Mesendoderm (in vitro differentiated cells): Measurements from ENCODE around the gene FILIP1.

Source experiments
- DNase-seq: peaks from one replicate; pipeline ENCODE4 v3.0.0; 2013
- H2AK5ac ChIP-seq: 2 replicates; pipeline ENCODE4 v1.6.1; 2013; ENCODE audit warnings: low read length, inconsistent platforms
- H2BK120ac ChIP-seq: 2 replicates; pipeline ENCODE4 v1.6.1; 2013; ENCODE audit warnings: low read depth, mild to moderate bottlenecking, low read length, moderate library complexity, mixed read lengths
- H2BK15ac ChIP-seq: replicated peaks from 2 replicates; pipeline ENCODE4 v1.6.1; 2013; ENCODE audit warnings: low read depth, mild to moderate bottlenecking, moderate library complexity
- H2BK5ac ChIP-seq: 2 replicates; pipeline ENCODE4 v1.6.1; 2013; ENCODE audit warnings: low read length, inconsistent platforms
- H3K18ac ChIP-seq: 2 replicates; pipeline ENCODE4 v1.6.1; 2013; ENCODE audit warnings: mild to moderate bottlenecking, low read length, mixed read lengths
- H3K23ac ChIP-seq: one replicate; pipeline ENCODE4 v1.6.1; 2013; ENCODE audit warnings: low read length
- H3K27ac ChIP-seq: 2 replicates; pipeline ENCODE4 v1.5.1; 2013; ENCODE audit warnings: low read depth, mild to moderate bottlenecking, inconsistent platforms, low read length, moderate library complexity
- H3K27me3 ChIP-seq: 2 replicates; pipeline ENCODE4 v1.6.1; 2013; ENCODE audit warnings: low read length, control low read depth, mild to moderate bottlenecking, inconsistent platforms; ENCODE audit not compliant: insufficient read depth, poor library complexity
- H3K36me3 ChIP-seq: 2 replicates; pipeline ENCODE4 v1.6.1; 2013; ENCODE audit warnings: low read length, inconsistent platforms; ENCODE audit not compliant: control insufficient read depth, insufficient read depth
- H3K4ac ChIP-seq: one replicate; pipeline ENCODE4 v1.6.1; 2013; ENCODE audit warnings: low read depth, mild to moderate bottlenecking, low read length, moderate library complexity
- H3K4me1 ChIP-seq: 2 replicates; pipeline ENCODE4 v1.6.1; 2013; ENCODE audit warnings: low read depth, low read length, inconsistent platforms; ENCODE audit not compliant: control insufficient read depth
- H3K4me2 ChIP-seq: 2 replicates; pipeline ENCODE4 v1.6.1; 2013; ENCODE audit warnings: low read length
- H3K4me3 ChIP-seq: 2 replicates; pipeline ENCODE4 v1.5.1; 2013; ENCODE audit warnings: mild to moderate bottlenecking, low read length
- H3K56ac ChIP-seq: one replicate; pipeline ENCODE4 v1.6.1; 2013; ENCODE audit warnings: low read length
- H3K79me1 ChIP-seq: 2 replicates; pipeline ENCODE4 v1.6.1; 2013; ENCODE audit warnings: low read length, inconsistent platforms
- H3K79me2 ChIP-seq: 2 replicates; pipeline ENCODE4 v1.6.1; 2013; ENCODE audit warnings: mild to moderate bottlenecking, low read length; ENCODE audit not compliant: control insufficient read depth, insufficient read depth
- H3K9ac ChIP-seq: 2 replicates; pipeline ENCODE4 v1.6.1; 2013; ENCODE audit warnings: low read length, inconsistent platforms
- H4K5ac ChIP-seq: one replicate; pipeline ENCODE4 v1.6.1; 2013; ENCODE audit warnings: low read length
- H4K8ac ChIP-seq: one replicate; pipeline ENCODE4 v1.6.1; 2013; ENCODE audit warnings: low read depth, mild to moderate bottlenecking, control low read depth, low read length, moderate library complexity
- WGBS: extraction: QIAGEN DNeasy Blood & Tissue Kit; methylation state at CpG from one replicate; pipeline ENCODE4 v1.1.7; 2013; ENCODE audit warnings: low lambda C conversion rate, missing lambda C conversion rate; ENCODE audit not compliant: insufficient coverage; ENCODE audit errors: extremely low coverage; 5-methylcytosine and 5-hydroxymethylcytosine counted together

FILIP1 gene

GRCh38 chr6:75305573-75305972 lies 188.0 kb downstream of the FILIP1 start:
- no CpG with 5 or more reads among the region's 5 CpGs for WGBS

GRCh38 chr6:75302280-75302679 lies 191.3 kb downstream of the FILIP1 start:
- H3K56ac ChIP-seq: no peak overlapping the region
- no peak for DNase-seq
- no peak overlapping the region for H2BK5ac ChIP-seq
- H3K4me1 ChIP-seq: peaks cover 2% of the 10 kb centered on the region
- no peak overlapping the region for H4K5ac ChIP-seq
- no CpG with 5 or more reads among the region's 3 CpGs for WGBS
- H3K27ac ChIP-seq: no peak overlapping the region
- no peak overlapping the region for H3K4ac ChIP-seq
- no peak overlapping the region for H4K8ac ChIP-seq
- no peaks in the 10 kb centered on the region for H3K27me3 ChIP-seq
- H3K79me1 ChIP-seq: no peaks in the 10 kb centered on the region
- no peaks in the 10 kb centered on the region for H3K36me3 ChIP-seq
- H3K9ac ChIP-seq: no peak overlapping the region
- no peak overlapping the region for H2BK15ac ChIP-seq
- no peak overlapping the region for H3K18ac ChIP-seq
- no peak overlapping the region for H3K23ac ChIP-seq
- no peaks in the 10 kb centered on the region for H3K79me2 ChIP-seq
- no peak overlapping the region for H2BK120ac ChIP-seq
- H3K4me2 ChIP-seq: no peak overlapping the region
- H2AK5ac ChIP-seq: no peak overlapping the region
- H3K4me3 ChIP-seq: no peak overlapping the region

More at GRCh38 chr6:75305573-75305972, 188.0 kb downstream of the FILIP1 start:
- no peak overlapping the region for H3K4me2 ChIP-seq
- no peak overlapping the region for H2BK5ac ChIP-seq
- H3K56ac ChIP-seq: no peak overlapping the region
- no peaks in the 10 kb centered on the region for H3K36me3 ChIP-seq
- no peaks in the 10 kb centered on the region for H3K27me3 ChIP-seq
- no peak overlapping the region for H3K4me3 ChIP-seq
- no peaks in the 10 kb centered on the region for H3K79me2 ChIP-seq
- H4K5ac ChIP-seq: no peak overlapping the region
- no peak overlapping the region for H3K27ac ChIP-seq
- no peak for DNase-seq
- H2AK5ac ChIP-seq: no peak overlapping the region
- no peak overlapping the region for H3K18ac ChIP-seq
- no peak overlapping the region for H3K4ac ChIP-seq
- H2BK120ac ChIP-seq: no peak overlapping the region
- H3K9ac ChIP-seq: no peak overlapping the region
- no peak overlapping the region for H4K8ac ChIP-seq
- H2BK15ac ChIP-seq: no peak overlapping the region
- no peaks in the 10 kb centered on the region for H3K4me1 ChIP-seq
- no peaks in the 10 kb centered on the region for H3K79me1 ChIP-seq
- no peak overlapping the region for H3K23ac ChIP-seq

- no peak overlapping the region for H3K18ac ChIP-seq
- H3K4me3 ChIP-seq: no peak overlapping the region
- H2BK15ac ChIP-seq: no peak overlapping the region
- H3K79me2 ChIP-seq: no peaks in the 10 kb centered on the region
- no peak overlapping the region for H3K4me2 ChIP-seq
- H2BK5ac ChIP-seq: no peak overlapping the region
- no peak overlapping the region for H4K5ac ChIP-seq
- H3K9ac ChIP-seq: no peak overlapping the region
- H3K36me3 ChIP-seq: no peaks in the 10 kb centered on the region
- H3K27me3 ChIP-seq: no peaks in the 10 kb centered on the region
- no peak overlapping the region for H3K27ac ChIP-seq
- H3K4ac ChIP-seq: no peak overlapping the region
- peaks cover 2% of the 10 kb centered on the region for H3K4me1 ChIP-seq
- no peak for DNase-seq
- H3K56ac ChIP-seq: no peak overlapping the region
- H3K79me1 ChIP-seq: no peaks in the 10 kb centered on the region
- H2BK120ac ChIP-seq: no peak overlapping the region
- no peak overlapping the region for H3K23ac ChIP-seq
- H2AK5ac ChIP-seq: no peak overlapping the region
- no peak overlapping the region for H4K8ac ChIP-seq
Measured at GRCh38 chr6:75301537-75301936, 192.1 kb downstream of the FILIP1 start.

- no peak for DNase-seq
- H3K79me2 ChIP-seq: no peaks in the 10 kb centered on the region
- no peak overlapping the region for H3K18ac ChIP-seq
- no peak overlapping the region for H2BK120ac ChIP-seq
- H3K4me1 ChIP-seq: peaks cover 2% of the 10 kb centered on the region
- H3K4ac ChIP-seq: no peak overlapping the region
- no peak overlapping the region for H4K8ac ChIP-seq
- no peak overlapping the region for H3K9ac ChIP-seq
- WGBS: no CpG with 5 or more reads among the region's 2 CpGs
- no peaks in the 10 kb centered on the region for H3K27me3 ChIP-seq
- H3K36me3 ChIP-seq: no peaks in the 10 kb centered on the region
- no peak overlapping the region for H3K27ac ChIP-seq
- H2BK15ac ChIP-seq: no peak overlapping the region
- no peak overlapping the region for H3K4me3 ChIP-seq
- H3K4me2 ChIP-seq: no peak overlapping the region
- H4K5ac ChIP-seq: no peak overlapping the region
- no peak overlapping the region for H3K56ac ChIP-seq
- H3K79me1 ChIP-seq: no peaks in the 10 kb centered on the region
- H2BK5ac ChIP-seq: no peak overlapping the region
- H3K23ac ChIP-seq: no peak overlapping the region
- H2AK5ac ChIP-seq: no peak overlapping the region
Measured at GRCh38 chr6:75301088-75301487, 192.5 kb downstream of the FILIP1 start.

GRCh38 chr6:75300531-75300855 lies 193.1 kb downstream of the FILIP1 start:
- Histone ChIP-seq H2AK5ac (no peak overlapping the region), H3K27me3 (no peaks in the 10 kb centered on the region), H2BK5ac (no peak overlapping the region), H3K79me2 (no peaks in the 10 kb centered on the region), H2BK120ac (no peak overlapping the region), H3K23ac (no peak overlapping the region), H4K8ac (no peak overlapping the region), H3K9ac (no peak overlapping the region), H3K4me3 (no peak overlapping the region), H3K36me3 (no peaks in the 10 kb centered on the region), H3K4ac (no peak overlapping the region), H3K27ac (no peak overlapping the region), H2BK15ac (no peak overlapping the region), H3K18ac (no peak overlapping the region), H3K56ac (no peak overlapping the region), H3K4me1 (peaks cover 2% of the 10 kb centered on the region), H4K5ac (no peak overlapping the region), H3K4me2 (no peak overlapping the region), H3K79me1 (no peaks in the 10 kb centered on the region)
- no CpG with 5 or more reads among the region's 1 CpG for WGBS
- DNase-seq: no peak

GRCh38 chr6:75299801-75300530 lies 193.6 kb downstream of the FILIP1 start:
- no peak overlapping the region for H4K5ac ChIP-seq
- H2BK5ac ChIP-seq: no peak overlapping the region
- no peak overlapping the region for H2BK15ac ChIP-seq
- H3K9ac ChIP-seq: no peak overlapping the region
- no peaks in the 10 kb centered on the region for H3K27me3 ChIP-seq
- H3K56ac ChIP-seq: no peak overlapping the region
- H2AK5ac ChIP-seq: no peak overlapping the region
- no peaks in the 10 kb centered on the region for H3K36me3 ChIP-seq
- H3K79me2 ChIP-seq: no peaks in the 10 kb centered on the region
- no peak overlapping the region for H3K23ac ChIP-seq
- no peak overlapping the region for H3K4me3 ChIP-seq
- no peak overlapping the region for H3K4me2 ChIP-seq
- H3K18ac ChIP-seq: no peak overlapping the region
- H3K4me1 ChIP-seq: peaks cover 2% of the 10 kb centered on the region
- no peak overlapping the region for H2BK120ac ChIP-seq
- H3K4ac ChIP-seq: no peak overlapping the region
- H4K8ac ChIP-seq: no peak overlapping the region
- no peaks in the 10 kb centered on the region for H3K79me1 ChIP-seq
- DNase-seq: peak; percentile 18
- no peak overlapping the region for H3K27ac ChIP-seq
- no CpG with 5 or more reads among the region's 2 CpGs for WGBS
